ENCODE measurements around the gene SLC9A4. TPM values are rescaled to one million over a fixed set of nuclear protein-coding genes. Genes with fewer than 3 reads are reported as not detected.

Gene SLC9A4
- total RNA-seq, 1 experiment from 2014 or later = 0.07 TPM

- TF ChIP-seq TCF7L2 (IDR thresholded peaks at IDR 0.05; ENCODE audit: borderline replicate concordance, extremely low read depth, insufficient read depth, insufficient read length) (no peak), EGR1 (IDR thresholded peaks at IDR 0.05; ENCODE audit: low read depth) (no peak), ZNF274 (IDR thresholded peaks at IDR 0.05; ENCODE audit: low read depth, low read length) (no peak), POLR2A (IDR thresholded peaks at IDR 0.05; ENCODE audit: borderline replicate concordance, extremely low read depth, insufficient read depth, insufficient read length) (no peak), ZBTB33 (IDR thresholded peaks at IDR 0.05; ENCODE audit: extremely low read depth, insufficient replicate concordance, low read length) (no peak), SIN3A (IDR thresholded peaks at IDR 0.05; ENCODE audit: low read depth) (no peak)
Observed at GRCh38 chr2:102522890-102523289, 49.9 kb downstream of the SLC9A4 start (continued).

- no peaks in the 10 kb centered on the region for H3K9me3 ChIP-seq (ENCODE audit: control insufficient read depth in 1 of 2, insufficient read depth in 1 of 2, low read depth in 1 of 2, low read length in 2 of 2)
Observed at GRCh38 chr2:102523651-102524050, 50.6 kb downstream of the SLC9A4 start.

More at GRCh38 chr2:102523651-102524050, 50.6 kb downstream of the SLC9A4 start:
- H3K27ac ChIP-seq (ENCODE audit: low read depth, low read length) = no peak overlapping the region
- no peaks in the 10 kb centered on the region for H3K79me2 ChIP-seq (ENCODE audit: insufficient read depth, low read length)
- no peak overlapping the region for H3K4me3 ChIP-seq (replicated peaks in 1 of 2; ENCODE audit: low read depth in 1 of 2, low read length in 2 of 2)
- TF ChIP-seq ELF1 (IDR thresholded peaks at IDR 0.05; ENCODE audit: borderline replicate concordance, low read depth) (no peak), POLR2AphosphoS5 (IDR thresholded peaks at IDR 0.05; ENCODE audit: low read depth, low read length) (no peak), EGR1 (IDR thresholded peaks at IDR 0.05; ENCODE audit: low read depth) (no peak), SIN3A (IDR thresholded peaks at IDR 0.05; ENCODE audit: low read depth) (no peak), ZFX (IDR thresholded peaks at IDR 0.05) (no peak), EZH2phosphoT487 (IDR thresholded peaks at IDR 0.05; ENCODE audit: borderline replicate concordance) (no peak), CTCF (IDR thresholded peaks at IDR 0.05 in 2 of 3, conservative IDR thresholded peaks at IDR 0.05 in 1 of 3; ENCODE audit: borderline replicate concordance in 1 of 3, insufficient read depth in 1 of 3, low read depth in 2 of 3, low read length in 2 of 3) (no peak), EZH2 (IDR thresholded peaks at IDR 0.05) (no peak), YY1 (IDR thresholded peaks at IDR 0.05; ENCODE audit: extremely low read depth, insufficient replicate concordance, low read depth, low read length) (no peak), REST (IDR thresholded peaks at IDR 0.05; ENCODE audit: low read depth) (no peak), CEBPB (IDR thresholded peaks at IDR 0.05; ENCODE audit: low read depth) (no peak), TCF7L2 (IDR thresholded peaks at IDR 0.05; ENCODE audit: borderline replicate concordance, extremely low read depth, insufficient read depth, insufficient read length) (no peak), RAD21 (IDR thresholded peaks at IDR 0.05; ENCODE audit: low read depth) (no peak), CBX3 (IDR thresholded peaks at IDR 0.05; ENCODE audit: low read depth) (no peak)
- no peak overlapping the region for H2AFZ ChIP-seq (ENCODE audit: low read depth, low read length, poor library complexity, severe bottlenecking)
- ATAC-seq (no peak), DNase-seq (ENCODE audit: low read depth, low spot score) (no peak)
- no peak overlapping the region for H3K9ac ChIP-seq (ENCODE audit: low read length)
- intact Hi-C loops (cut with micrococcal nuclease) = loop anchor here (5.0 kb wide), 2 partner anchors 94 to 179 kb away; partner anchors contain the start of gene SLC9A2
- POLR2A ChIA-PET = no interaction called here
- H3K4me2 ChIP-seq (ENCODE audit: low read length) = no peak overlapping the region
- H3K36me3 ChIP-seq (ENCODE audit: control insufficient read depth in 1 of 2, insufficient read depth in 2 of 2, low read length in 2 of 2) = no peaks in the 10 kb centered on the region
- no peaks in the 10 kb centered on the region for H3K9me2 ChIP-seq (ENCODE audit: insufficient read depth)
- no peaks in the 10 kb centered on the region for H3K4me1 ChIP-seq (ENCODE audit: control insufficient read depth in 1 of 2, insufficient read depth in 2 of 2, low read length in 2 of 2)
- BruUV-seq (replicated peaks) = no TSS peak
- no peaks in the 10 kb centered on the region for H4K20me1 ChIP-seq (ENCODE audit: insufficient read depth)
- no peaks in the 10 kb centered on the region for H3K27me3 ChIP-seq (ENCODE audit: insufficient read depth, low read length)
- RAD21 ChIA-PET (ENCODE audit: low non-redundant PET in 1 of 2, low total read pairs in 2 of 2, uncharacterized antibody in 2 of 2, unreplicated experiment in 2 of 2) = no interaction called here
- CTCF ChIA-PET = no interaction called here
